Osteoblast (primary cell): ENCODE results near the gene PTPRZ1. TPM values are rescaled to one million over a fixed set of nuclear protein-coding genes. Genes with fewer than 3 reads are reported as not detected.

Experiments
- DNase-seq: peaks from one replicate; pipeline ENCODE4 v3.0.0; 2011; ENCODE audit warnings: low spot score, mixed read lengths; ENCODE audit not compliant: insufficient read length; ENCODE audit errors: missing footprints
- H2AFZ ChIP-seq: 2 replicates; pipeline ENCODE4 v1.6.0; 2011; ENCODE audit warnings: mild to moderate bottlenecking, low read length
- H3K27ac ChIP-seq: 2 replicates; pipeline ENCODE4 v1.5.1; 2011; ENCODE audit warnings: mild to moderate bottlenecking, low read depth, low read length, moderate library complexity
- H3K27me3 ChIP-seq: 2 replicates; pipeline ENCODE4 v1.6.0; 2012; ENCODE audit warnings: mild to moderate bottlenecking, control low read depth, inconsistent platforms, low read length, moderate library complexity; ENCODE audit not compliant: insufficient read depth
- H3K36me3 ChIP-seq: 2 replicates; pipeline ENCODE4 v1.5.1; 2011; ENCODE audit warnings: mild to moderate bottlenecking, low read length, control low read depth, moderate library complexity; ENCODE audit not compliant: insufficient read depth
- H3K4me1 ChIP-seq: 2 replicates; pipeline ENCODE4 v1.5.1; 2011; ENCODE audit warnings: mild to moderate bottlenecking, low read length, control low read depth, moderate library complexity; ENCODE audit not compliant: insufficient read depth
- H3K4me2 ChIP-seq: 2 replicates; pipeline ENCODE4 v1.6.0; 2011; ENCODE audit warnings: mild to moderate bottlenecking, low read length; ENCODE audit not compliant: insufficient read depth
- H3K4me3 ChIP-seq: fragments of 200-600 bp; sonication (generic); 3 replicates; pipeline ENCODE4 v1.5.1; 2012; ENCODE audit warnings: mild to moderate bottlenecking, low read length, inconsistent platforms; ENCODE audit not compliant: insufficient read depth
- H3K79me2 ChIP-seq: 2 replicates; pipeline ENCODE4 v1.6.0; 2012; ENCODE audit warnings: mild to moderate bottlenecking, low read length, control low read depth, inconsistent platforms; ENCODE audit not compliant: insufficient read depth
- H3K9me3 ChIP-seq: 2 replicates; pipeline ENCODE4 v1.5.1; 2011; ENCODE audit warnings: low read depth, low read length, control low read depth
- H4K20me1 ChIP-seq: 2 replicates; pipeline ENCODE4 v1.6.0; 2012; ENCODE audit warnings: mild to moderate bottlenecking, low read length, control low read depth; ENCODE audit not compliant: insufficient read depth
- total RNA-seq: library from RNA; depleted of rRNA; stranded (reverse); fragments of >200 nt; gene quantifications from 2 replicates; pipeline ENCODE4 v1.2.3, GENCODE V29; 2012
- TF ChIP-seq, protein P1 (sequence below): IDR thresholded peaks from 2 replicates; pipeline ENCODE4 v1.5.1; 2011; ENCODE audit warnings: mild to moderate bottlenecking, low read depth, low read length, moderate library complexity; ENCODE audit errors: extremely low read depth

Gene PTPRZ1
- total RNA-seq, 1 donor = not detected

DNA sequence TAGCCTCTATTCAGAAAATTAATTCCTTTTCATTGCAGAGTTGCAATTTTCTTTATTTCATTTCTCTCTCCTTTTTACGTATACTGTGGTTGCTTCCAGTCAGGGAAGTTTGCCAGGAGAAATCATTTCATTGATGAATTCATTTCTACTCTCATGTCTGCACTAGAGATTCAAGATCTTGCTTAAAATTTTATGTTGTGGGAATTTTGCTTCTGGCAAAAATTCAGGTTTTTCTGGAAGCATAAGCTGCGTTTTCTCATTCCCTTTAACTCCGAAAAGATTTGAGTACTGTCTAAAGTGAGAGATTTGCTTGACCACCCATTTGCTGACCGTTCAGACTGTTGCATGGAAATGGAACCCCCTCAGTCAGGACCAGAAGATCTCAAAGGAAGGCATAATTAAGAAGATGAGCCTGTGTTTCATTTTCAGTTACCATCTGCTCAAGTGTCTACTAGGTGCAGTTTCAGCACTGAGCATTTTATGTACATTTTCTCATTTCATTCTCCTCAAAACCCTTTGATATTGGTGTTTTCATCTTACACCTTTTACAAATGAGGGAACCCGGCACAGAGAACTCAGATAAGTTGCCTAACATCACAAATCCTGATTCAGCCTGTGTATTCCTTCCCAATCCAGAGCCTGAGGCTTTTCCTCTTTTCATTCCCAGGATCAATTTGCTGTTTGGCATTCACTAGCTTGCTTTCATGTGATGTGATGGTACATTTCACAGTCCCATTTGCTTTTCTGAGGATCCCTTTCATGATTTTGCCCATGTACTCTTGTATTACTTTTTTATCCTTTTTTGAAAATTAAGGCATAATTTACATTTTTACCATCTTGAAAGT, 3.9 kb downstream of the PTPRZ1 start:
- Histone ChIP-seq H3K4me1 (no peaks in the 10 kb centered on the region), H3K27ac (no peak overlapping the region), H2AFZ (no peak overlapping the region), H3K27me3 (peaks cover 31% of the 10 kb centered on the region), H3K4me3 (no peak overlapping the region), H3K79me2 (no peaks in the 10 kb centered on the region), H3K4me2 (no peak overlapping the region), H3K36me3 (no peaks in the 10 kb centered on the region), H4K20me1 (no peaks in the 10 kb centered on the region), H3K9me3 (no peaks in the 10 kb centered on the region)
- TF ChIP-seq, protein P1, sequence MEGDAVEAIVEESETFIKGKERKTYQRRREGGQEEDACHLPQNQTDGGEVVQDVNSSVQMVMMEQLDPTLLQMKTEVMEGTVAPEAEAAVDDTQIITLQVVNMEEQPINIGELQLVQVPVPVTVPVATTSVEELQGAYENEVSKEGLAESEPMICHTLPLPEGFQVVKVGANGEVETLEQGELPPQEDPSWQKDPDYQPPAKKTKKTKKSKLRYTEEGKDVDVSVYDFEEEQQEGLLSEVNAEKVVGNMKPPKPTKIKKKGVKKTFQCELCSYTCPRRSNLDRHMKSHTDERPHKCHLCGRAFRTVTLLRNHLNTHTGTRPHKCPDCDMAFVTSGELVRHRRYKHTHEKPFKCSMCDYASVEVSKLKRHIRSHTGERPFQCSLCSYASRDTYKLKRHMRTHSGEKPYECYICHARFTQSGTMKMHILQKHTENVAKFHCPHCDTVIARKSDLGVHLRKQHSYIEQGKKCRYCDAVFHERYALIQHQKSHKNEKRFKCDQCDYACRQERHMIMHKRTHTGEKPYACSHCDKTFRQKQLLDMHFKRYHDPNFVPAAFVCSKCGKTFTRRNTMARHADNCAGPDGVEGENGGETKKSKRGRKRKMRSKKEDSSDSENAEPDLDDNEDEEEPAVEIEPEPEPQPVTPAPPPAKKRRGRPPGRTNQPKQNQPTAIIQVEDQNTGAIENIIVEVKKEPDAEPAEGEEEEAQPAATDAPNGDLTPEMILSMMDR = no peak
- DNase-seq = no peak

DNA sequence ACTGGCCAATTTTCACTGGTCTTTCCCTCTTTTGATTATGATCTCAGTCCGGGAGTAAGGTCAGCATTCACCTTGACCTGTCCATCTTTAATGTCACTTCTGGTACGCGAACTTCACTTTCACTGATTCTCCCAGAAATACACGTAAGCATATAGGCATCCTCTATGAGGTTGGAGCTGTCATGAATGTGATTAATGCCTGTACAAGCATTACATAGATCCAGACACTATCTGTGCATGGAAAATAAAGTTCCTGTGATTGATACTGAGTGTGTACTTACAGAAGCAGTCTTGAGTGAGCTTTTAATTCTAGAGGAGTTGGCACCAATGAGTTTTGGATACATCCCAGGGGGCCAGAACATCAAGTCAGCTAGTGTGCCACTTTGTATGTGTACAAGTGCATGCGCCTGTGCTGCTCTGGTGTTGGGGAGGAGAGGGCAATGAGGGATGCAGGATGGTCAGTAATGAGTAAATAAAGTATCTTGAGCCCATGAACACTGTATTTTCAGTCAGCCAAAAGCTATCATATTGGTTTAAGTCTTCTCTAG, 6.0 kb downstream of the PTPRZ1 start:
- Histone ChIP-seq H2AFZ (no peak overlapping the region), H3K79me2 (no peaks in the 10 kb centered on the region), H3K27ac (no peak overlapping the region), H3K4me1 (no peaks in the 10 kb centered on the region), H3K4me3 (no peak overlapping the region), H3K4me2 (no peak overlapping the region), H3K36me3 (no peaks in the 10 kb centered on the region), H3K27me3 (peaks cover 15% of the 10 kb centered on the region), H4K20me1 (no peaks in the 10 kb centered on the region), H3K9me3 (no peaks in the 10 kb centered on the region)
- TF ChIP-seq, protein P1 = no peak
- no peak for DNase-seq

DNA sequence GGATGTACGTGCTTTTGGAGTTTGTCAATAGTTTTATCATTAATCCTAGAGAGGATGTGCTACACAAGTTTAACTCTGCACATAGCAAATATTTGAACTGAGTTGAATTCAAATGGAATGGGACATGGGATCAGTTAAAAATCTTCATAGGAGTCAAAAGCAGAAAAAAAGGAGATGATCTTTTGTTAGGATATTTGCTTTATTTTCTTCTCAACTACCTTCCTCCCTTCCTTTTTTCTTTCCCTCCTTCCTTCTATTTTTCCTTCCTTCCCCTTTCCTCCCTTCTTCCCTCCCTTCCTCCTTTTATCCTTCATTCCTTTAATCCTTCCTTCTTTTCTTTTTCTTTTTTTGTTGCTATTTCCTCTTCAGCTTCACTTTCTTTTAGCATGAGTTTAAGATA, 6.6 kb downstream of the PTPRZ1 start:
- no peaks in the 10 kb centered on the region for H4K20me1 ChIP-seq
- TF ChIP-seq, protein P1 = no peak
- H3K9me3 ChIP-seq = no peaks in the 10 kb centered on the region
- no peak overlapping the region for H3K4me2 ChIP-seq
- H3K27ac ChIP-seq = no peak overlapping the region
- no peak overlapping the region for H2AFZ ChIP-seq
- no peaks in the 10 kb centered on the region for H3K4me1 ChIP-seq
- no peaks in the 10 kb centered on the region for H3K79me2 ChIP-seq
- H3K36me3 ChIP-seq = no peaks in the 10 kb centered on the region
- H3K27me3 ChIP-seq = peaks cover 10% of the 10 kb centered on the region
- DNase-seq = no peak
- H3K4me3 ChIP-seq = no peak overlapping the region

- Histone ChIP-seq H2AFZ (no peak overlapping the region), H3K4me1 (no peaks in the 10 kb centered on the region), H3K27me3 (no peaks in the 10 kb centered on the region), H3K4me3 (no peak overlapping the region), H3K79me2 (no peaks in the 10 kb centered on the region), H3K27ac (no peak overlapping the region), H4K20me1 (no peaks in the 10 kb centered on the region), H3K36me3 (no peaks in the 10 kb centered on the region), H3K4me2 (no peak overlapping the region), H3K9me3 (no peaks in the 10 kb centered on the region)
- TF ChIP-seq, protein P1 = no peak
- no peak for DNase-seq
Measured at GRCh38 chr7:121882731-121883130, 9.8 kb downstream of the PTPRZ1 start.
